HEK293 (cell line): ENCODE results near the gene ACVR1.

Experiments used
- CTCF ChIA-PET: fragments of 350-600 bp; formaldehyde crosslinking; extraction: SDS; loops from one replicate; lab custom pipeline; 2021; ENCODE audit warnings: antibody characterized with exemption; lab: Yijun Ruan, JAX
- POLR2A ChIA-PET: fragments of 300-600 bp; formaldehyde crosslinking; extraction: SDS; loops from one replicate; lab custom pipeline; 2020; ENCODE audit warnings: antibody characterized with exemption, inconsistent platforms; lab: Yijun Ruan, JAX
- H3K27ac ChIP-seq: fragments of 200-500 bp; sonication (Bioruptor generic); 2 replicates; pipeline ENCODE4 v1.5.1; 2014; ENCODE audit warnings: low read depth, low read length, control low read depth, inconsistent platforms; ENCODE audit errors: extremely low read depth
- H3K36me3 ChIP-seq, 2 experiments: fragments of 200-500 bp in 1 of 2; sonication (Bioruptor generic) in 1 of 2; 1 replicate in 1 of 2; 2 replicates in 1 of 2; pipeline ENCODE4 v1.5.1; 2014 to 2017; ENCODE audit warnings: inconsistent platforms in 2 of 2, low read length in 2 of 2; ENCODE audit not compliant: control insufficient read depth in 2 of 2, insufficient read depth in 1 of 2
- H3K4me1 ChIP-seq: fragments of 200-500 bp; sonication (Bioruptor generic); 2 replicates; pipeline ENCODE4 v1.5.1; 2014; ENCODE audit warnings: mild to moderate bottlenecking, low read length, inconsistent platforms; ENCODE audit not compliant: control insufficient read depth, insufficient read depth
- H3K4me3 ChIP-seq: 2 replicates; pipeline ENCODE4 v1.5.1; 2011; ENCODE audit warnings: low read depth, mild to moderate bottlenecking, control low read depth, low read length, moderate library complexity
- H3K9me3 ChIP-seq: fragments of 200-500 bp; sonication (Bioruptor generic); 2 replicates; pipeline ENCODE4 v1.5.1; 2014; ENCODE audit warnings: low read depth, low read length, inconsistent platforms; ENCODE audit not compliant: control insufficient read depth, insufficient read depth
- AEBP2 ChIP-seq: fragments of 450-650 bp; formaldehyde crosslinking; IDR thresholded peaks from 2 replicates; pipeline ENCODE4 v1.5.1; 2016; ENCODE audit warnings: missing biosample characterization, missing genetic modification characterization, borderline replicate concordance
- BCL11B ChIP-seq: fragments of 450-650 bp; formaldehyde crosslinking; IDR thresholded peaks from 2 replicates; pipeline ENCODE4 v1.5.1; 2016; ENCODE audit warnings: low read depth, missing biosample characterization, missing genetic modification characterization
- MYNN ChIP-seq: fragments of 450-650 bp; formaldehyde crosslinking; IDR thresholded peaks from 2 replicates; pipeline ENCODE4 v1.5.1; 2016; ENCODE audit warnings: missing biosample characterization, missing genetic modification characterization, borderline replicate concordance
- MZF1 ChIP-seq: fragments of 450-650 bp; formaldehyde crosslinking; IDR thresholded peaks from 2 replicates; pipeline ENCODE4 v1.5.1; 2017; ENCODE audit warnings: missing biosample characterization, missing genetic modification characterization, borderline replicate concordance
- OSR2 ChIP-seq: fragments of 450-650 bp; formaldehyde crosslinking; IDR thresholded peaks from 2 replicates; pipeline ENCODE4 v1.5.1; 2016; ENCODE audit warnings: missing biosample characterization, missing genetic modification characterization
- PBX3 ChIP-seq: sonication (generic); formaldehyde crosslinking; IDR thresholded peaks from 2 replicates; pipeline ENCODE4 v1.8.1; 2022; ENCODE audit warnings: mild to moderate bottlenecking, moderate library complexity, missing genetic modification reagents
- PRDM6 ChIP-seq: fragments of 450-650 bp; formaldehyde crosslinking; IDR thresholded peaks from 2 replicates; pipeline ENCODE4 v1.5.1; 2017; ENCODE audit warnings: missing biosample characterization, missing genetic modification characterization
- SP2 ChIP-seq: fragments of 450-650 bp; formaldehyde crosslinking; IDR thresholded peaks from 2 replicates; pipeline ENCODE4 v1.5.1; 2016; ENCODE audit warnings: missing biosample characterization, missing genetic modification characterization
- TSHZ1 ChIP-seq: fragments of 450-650 bp; formaldehyde crosslinking; IDR thresholded peaks from 2 replicates; pipeline ENCODE4 v1.5.1; 2016; ENCODE audit warnings: missing biosample characterization, missing genetic modification characterization, borderline replicate concordance
- YY2 ChIP-seq: fragments of 450-650 bp; formaldehyde crosslinking; IDR thresholded peaks from 2 replicates; pipeline ENCODE4 v1.5.1; 2016; ENCODE audit warnings: missing biosample characterization, missing genetic modification characterization
- ZBTB10 ChIP-seq: fragments of 450-650 bp; formaldehyde crosslinking; IDR thresholded peaks from 2 replicates; pipeline ENCODE4 v1.5.1; 2016; ENCODE audit warnings: missing biosample characterization, missing genetic modification characterization
- ZIC2 ChIP-seq: fragments of 450-650 bp; formaldehyde crosslinking; IDR thresholded peaks from 2 replicates; pipeline ENCODE4 v1.5.1; 2016; ENCODE audit warnings: missing biosample characterization, missing genetic modification characterization
- ZNF223 ChIP-seq: fragments of 450-650 bp; formaldehyde crosslinking; IDR thresholded peaks from 2 replicates; pipeline ENCODE4 v1.5.1; 2016; ENCODE audit warnings: missing biosample characterization, missing genetic modification characterization
- ZNF423 ChIP-seq: fragments of 450-650 bp; formaldehyde crosslinking; IDR thresholded peaks from 2 replicates; pipeline ENCODE4 v1.5.1; 2016; ENCODE audit warnings: missing biosample characterization, missing genetic modification characterization
- ZNF449 ChIP-seq: fragments of 450-650 bp; formaldehyde crosslinking; IDR thresholded peaks from 2 replicates; pipeline ENCODE4 v1.5.1; 2017; ENCODE audit warnings: missing biosample characterization, mild to moderate bottlenecking, missing genetic modification characterization, moderate library complexity
- ZNF555 ChIP-seq: fragments of 450-650 bp; formaldehyde crosslinking; conservative IDR thresholded peaks from 2 replicates; pipeline ENCODE4 v1.5.1; 2017; ENCODE audit warnings: missing biosample characterization, mild to moderate bottlenecking, missing genetic modification characterization, inconsistent platforms
- ZNF560 ChIP-seq: fragments of 450-650 bp; formaldehyde crosslinking; IDR thresholded peaks from 2 replicates; pipeline ENCODE4 v1.5.1; 2017; ENCODE audit warnings: missing biosample characterization, missing genetic modification characterization, borderline replicate concordance
- ZNF610 ChIP-seq: fragments of 450-650 bp; formaldehyde crosslinking; IDR thresholded peaks from 2 replicates; pipeline ENCODE4 v1.5.1; 2016; ENCODE audit warnings: missing biosample characterization, missing genetic modification characterization, borderline replicate concordance
- ZNF624 ChIP-seq: fragments of 450-650 bp; formaldehyde crosslinking; IDR thresholded peaks from 2 replicates; pipeline ENCODE4 v1.5.1; 2017; ENCODE audit warnings: missing biosample characterization, missing genetic modification characterization
- ZNF658 ChIP-seq: fragments of 450-650 bp; formaldehyde crosslinking; IDR thresholded peaks from 2 replicates; pipeline ENCODE4; 2016; ENCODE audit warnings: missing biosample characterization, missing genetic modification characterization
- ZNF777 ChIP-seq: fragments of 450-650 bp; formaldehyde crosslinking; IDR thresholded peaks from 2 replicates; pipeline ENCODE4 v1.5.1; 2017; ENCODE audit warnings: missing biosample characterization, missing genetic modification characterization, borderline replicate concordance

The ACVR1 gene

GRCh38 chr2:157842106-157842879, 33.8 kb downstream of the ACVR1 start:
- POLR2A ChIA-PET: no interaction called here
- H3K4me1 ChIP-seq: peaks cover 26% of the 10 kb centered on the region
- no peaks in the 10 kb centered on the region for H3K36me3 ChIP-seq
- no peak overlapping the region for H3K4me3 ChIP-seq
- TF ChIP-seq TSHZ1 (tag by site-specific recombination) (no peak), PBX3 (CRISPR knock-in tag) (no peak), YY2 (tag by site-specific recombination) (no peak), ZNF610 (tag by site-specific recombination) (no peak), ZBTB10 (tag by site-specific recombination) (no peak), MYNN (tag by site-specific recombination) (no peak), MZF1 (tag by site-specific recombination) (no peak), BCL11B (tag by site-specific recombination) (no peak), ZNF658 (tag by site-specific recombination) (no peak), SP2 (no peak)
- no peaks in the 10 kb centered on the region for H3K9me3 ChIP-seq
- no peak overlapping the region for H3K27ac ChIP-seq
- CTCF ChIA-PET: interaction anchor here (0.6 kb wide), 2 partner anchors 13 to 171 kb away, joined by 3 read pairs; no protein-coding TSS in a partner anchor

GRCh38 chr2:157841485-157841884, 34.6 kb downstream of the ACVR1 start:
- no peak overlapping the region for H3K27ac ChIP-seq
- POLR2A ChIA-PET: no interaction called here
- peaks cover 26% of the 10 kb centered on the region for H3K4me1 ChIP-seq
- TF ChIP-seq ZNF449 (tag by site-specific recombination) (no peak), ZNF560 (tag by site-specific recombination) (no peak), OSR2 (tag by site-specific recombination) (no peak), ZNF223 (tag by site-specific recombination) (no peak), ZNF777 (tag by site-specific recombination) (no peak), ZNF624 (tag by site-specific recombination) (no peak), ZNF555 (tag by site-specific recombination) (no peak), ZNF423 (no peak), AEBP2 (no peak), ZIC2 (tag by site-specific recombination) (no peak), PRDM6 (no peak)
- no peaks in the 10 kb centered on the region for H3K36me3 ChIP-seq
- no peak overlapping the region for H3K4me3 ChIP-seq
- H3K9me3 ChIP-seq: no peaks in the 10 kb centered on the region
- CTCF ChIA-PET: interaction anchor here (0.6 kb wide), 1 partner anchor 13 kb away, joined by 3 read pairs; no protein-coding TSS in a partner anchor
